GM12801 (cell line): ENCODE data around the gene SLC25A33.

Source experiments
- TF ChIP-seq, protein P1 (sequence below): IDR thresholded peaks from one replicate; pipeline ENCODE4 v1.5.1; 2011; ENCODE audit warnings: control low read depth; ENCODE audit not compliant: insufficient read length; ENCODE audit errors: extremely low read depth

SLC25A33 gene

DNA sequence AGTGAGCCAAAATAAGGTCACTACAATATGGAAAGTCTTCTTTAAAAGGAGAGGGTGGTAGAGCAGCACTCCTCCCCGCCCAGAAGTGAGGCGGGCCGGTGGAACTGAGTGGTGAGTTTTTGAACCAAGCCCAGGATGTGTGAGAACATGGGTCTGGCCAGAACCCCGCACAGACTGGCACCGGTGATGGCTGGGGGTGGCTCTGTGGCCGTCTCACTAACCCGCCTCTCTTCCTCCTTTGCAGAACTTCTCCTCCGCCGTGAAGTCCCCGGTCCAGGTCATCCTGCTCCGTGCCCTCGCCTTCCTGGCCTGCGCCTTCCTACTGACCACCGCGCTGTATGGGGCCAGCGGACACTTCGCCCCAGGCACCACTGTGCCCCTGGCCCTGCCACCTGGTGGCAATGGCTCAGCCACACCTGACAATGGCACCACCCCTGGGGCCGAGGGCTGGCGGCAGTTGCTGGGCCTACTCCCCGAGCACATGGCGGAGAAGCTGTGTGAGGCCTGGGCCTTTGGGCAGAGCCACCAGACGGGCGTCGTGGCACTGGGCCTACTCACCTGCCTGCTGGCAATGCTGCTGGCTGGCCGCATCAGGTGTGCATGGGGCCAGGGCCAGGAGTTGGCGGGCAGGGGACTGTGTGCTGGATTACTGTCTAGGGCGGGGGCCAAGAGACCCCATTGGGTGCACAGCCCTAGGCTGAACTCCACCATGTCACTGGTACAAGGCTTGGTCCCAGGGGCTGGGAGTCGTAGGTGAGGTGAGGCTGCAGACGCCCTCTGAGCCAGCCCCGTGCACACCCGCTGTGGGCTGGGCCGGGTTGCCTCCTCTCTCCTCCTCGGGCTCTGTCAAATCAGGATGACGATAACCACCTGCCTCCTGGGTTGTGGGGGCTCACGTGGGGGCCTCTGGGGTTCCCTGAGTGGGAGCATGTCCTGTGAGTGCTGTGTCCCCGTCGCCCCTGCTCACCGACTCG is 61.9 kb downstream of the SLC25A33 start:
- TF ChIP-seq, protein P1, sequence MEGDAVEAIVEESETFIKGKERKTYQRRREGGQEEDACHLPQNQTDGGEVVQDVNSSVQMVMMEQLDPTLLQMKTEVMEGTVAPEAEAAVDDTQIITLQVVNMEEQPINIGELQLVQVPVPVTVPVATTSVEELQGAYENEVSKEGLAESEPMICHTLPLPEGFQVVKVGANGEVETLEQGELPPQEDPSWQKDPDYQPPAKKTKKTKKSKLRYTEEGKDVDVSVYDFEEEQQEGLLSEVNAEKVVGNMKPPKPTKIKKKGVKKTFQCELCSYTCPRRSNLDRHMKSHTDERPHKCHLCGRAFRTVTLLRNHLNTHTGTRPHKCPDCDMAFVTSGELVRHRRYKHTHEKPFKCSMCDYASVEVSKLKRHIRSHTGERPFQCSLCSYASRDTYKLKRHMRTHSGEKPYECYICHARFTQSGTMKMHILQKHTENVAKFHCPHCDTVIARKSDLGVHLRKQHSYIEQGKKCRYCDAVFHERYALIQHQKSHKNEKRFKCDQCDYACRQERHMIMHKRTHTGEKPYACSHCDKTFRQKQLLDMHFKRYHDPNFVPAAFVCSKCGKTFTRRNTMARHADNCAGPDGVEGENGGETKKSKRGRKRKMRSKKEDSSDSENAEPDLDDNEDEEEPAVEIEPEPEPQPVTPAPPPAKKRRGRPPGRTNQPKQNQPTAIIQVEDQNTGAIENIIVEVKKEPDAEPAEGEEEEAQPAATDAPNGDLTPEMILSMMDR, result no peak

DNA sequence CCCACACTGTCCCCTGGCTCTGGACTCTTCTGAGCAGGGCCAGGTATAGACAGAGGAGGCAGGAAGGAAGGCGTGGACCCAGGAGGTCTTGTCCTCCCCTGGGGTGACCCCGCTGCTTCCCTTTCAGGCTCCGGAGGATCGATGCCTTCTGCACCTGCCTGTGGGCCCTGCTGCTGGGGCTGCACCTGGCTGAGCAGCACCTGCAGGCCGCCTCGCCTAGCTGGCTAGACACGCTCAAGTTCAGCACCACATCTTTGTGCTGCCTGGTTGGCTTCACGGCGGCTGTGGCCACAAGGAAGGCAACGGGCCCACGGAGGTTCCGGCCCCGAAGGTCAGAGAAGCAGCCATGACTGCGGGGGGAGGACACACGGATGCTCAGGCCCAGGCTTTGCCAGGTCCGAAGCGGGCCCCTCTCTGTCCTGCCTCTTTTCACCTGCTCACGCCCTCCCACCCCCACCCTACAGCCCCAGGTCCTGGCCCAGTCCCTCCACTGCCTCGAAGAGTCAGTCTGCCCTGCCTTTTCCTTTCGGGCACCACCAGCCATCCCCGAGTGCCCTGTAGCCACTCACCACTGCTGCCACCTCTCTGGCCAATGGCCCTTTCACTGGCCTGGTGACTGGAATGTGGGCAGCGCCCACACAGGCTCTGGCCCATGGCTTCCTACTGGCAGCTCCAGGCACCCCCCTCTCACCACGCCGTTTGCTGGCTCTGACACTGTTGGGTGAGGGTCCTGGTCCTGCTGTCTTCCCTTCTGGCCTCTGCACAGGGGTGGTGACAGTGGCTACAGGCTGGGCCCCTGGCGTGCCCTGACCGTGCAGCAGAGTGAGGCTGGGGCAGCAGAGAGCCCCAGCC is 62.9 kb downstream of the SLC25A33 start:
- TF ChIP-seq, protein P1, result no peak

DNA sequence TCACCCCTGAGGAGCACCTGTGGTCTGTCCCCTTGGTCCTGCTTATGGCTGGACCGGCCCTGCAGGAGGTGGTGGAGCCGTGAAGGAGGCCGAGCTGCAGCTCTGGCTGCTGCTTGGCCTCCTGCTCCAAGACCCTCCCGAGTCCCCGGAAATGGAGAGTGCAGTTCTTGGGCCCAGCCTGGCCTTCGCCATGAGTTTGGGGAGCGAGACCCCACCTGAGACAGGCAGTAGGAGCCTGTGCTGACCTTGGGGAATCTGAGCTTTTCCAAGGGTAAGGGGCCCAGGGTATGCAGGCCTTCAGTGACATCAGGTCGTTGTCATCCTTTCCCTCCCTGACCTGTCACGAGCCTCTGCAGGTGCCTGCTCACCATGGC is 63.5 kb downstream of the SLC25A33 start:
- TF ChIP-seq, protein P1, result no peak

DNA sequence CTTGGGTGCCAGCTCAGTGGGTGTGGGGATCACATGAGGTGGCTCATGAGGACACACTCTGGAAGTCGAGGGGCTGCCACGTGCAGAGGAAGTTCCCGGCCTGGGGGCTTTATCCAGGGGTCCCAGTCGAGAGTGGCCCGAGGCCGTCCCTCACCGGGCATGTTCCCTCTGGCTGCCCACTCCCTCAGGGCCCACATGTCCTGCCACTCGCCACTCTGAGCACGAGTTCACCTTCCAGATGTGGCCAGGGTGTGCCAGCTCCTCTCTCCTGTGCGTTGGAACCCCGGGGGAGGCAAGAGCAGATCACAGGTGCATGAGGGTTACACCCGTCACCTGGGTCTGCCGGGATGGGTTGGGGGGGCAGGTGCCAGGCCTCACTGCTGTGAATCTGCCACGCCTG is 64.0 kb downstream of the SLC25A33 start:
- TF ChIP-seq, protein P1, result no peak

DNA sequence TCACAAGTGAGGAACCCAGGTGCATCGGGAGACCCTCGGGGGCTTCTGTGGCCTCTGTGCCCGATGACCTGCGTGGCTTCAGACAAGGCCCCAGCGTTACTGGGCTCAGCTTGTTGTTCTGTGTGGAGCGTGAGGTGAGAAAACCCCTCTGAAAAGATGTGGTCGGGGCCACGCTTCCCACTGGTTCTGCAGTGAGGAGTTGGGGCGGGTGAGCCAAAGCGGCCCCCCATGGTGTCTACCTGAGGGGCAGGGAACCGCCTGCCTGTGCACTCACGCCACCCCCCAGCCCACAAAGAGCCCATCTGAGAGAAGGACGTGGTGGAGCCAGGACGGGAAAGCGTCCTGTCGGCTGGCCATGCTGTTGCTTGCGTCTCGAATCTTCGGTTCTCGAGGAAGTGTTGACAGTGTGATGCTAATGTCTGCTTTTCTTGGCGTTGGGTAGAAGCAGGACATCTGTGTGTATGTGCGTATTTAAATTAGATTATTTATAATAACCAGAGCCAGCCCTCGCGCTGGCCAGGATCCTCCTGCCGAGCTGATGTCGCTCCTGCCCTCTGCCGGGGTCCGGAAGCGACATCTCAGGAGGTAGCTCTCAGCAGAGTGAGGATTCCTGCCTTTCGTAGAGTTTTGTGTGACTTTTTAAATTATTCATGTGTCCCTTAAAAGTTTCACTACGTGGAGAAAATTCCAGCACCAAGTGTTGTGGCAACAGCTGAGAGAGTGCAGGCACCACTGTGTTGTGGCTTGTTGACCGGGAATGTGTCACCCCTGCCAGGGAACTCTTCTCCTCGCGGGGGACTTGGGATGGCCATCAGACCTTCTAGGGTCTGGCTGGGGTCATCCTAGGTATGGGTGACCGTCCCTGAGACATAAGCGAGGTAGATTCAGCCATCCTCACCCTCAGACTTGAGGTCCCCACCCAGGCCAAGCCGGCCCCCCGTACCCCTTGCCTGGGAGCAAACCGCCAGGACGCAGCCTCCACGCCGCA is 64.8 kb downstream of the SLC25A33 start:
- TF ChIP-seq, protein P1, result no peak

DNA sequence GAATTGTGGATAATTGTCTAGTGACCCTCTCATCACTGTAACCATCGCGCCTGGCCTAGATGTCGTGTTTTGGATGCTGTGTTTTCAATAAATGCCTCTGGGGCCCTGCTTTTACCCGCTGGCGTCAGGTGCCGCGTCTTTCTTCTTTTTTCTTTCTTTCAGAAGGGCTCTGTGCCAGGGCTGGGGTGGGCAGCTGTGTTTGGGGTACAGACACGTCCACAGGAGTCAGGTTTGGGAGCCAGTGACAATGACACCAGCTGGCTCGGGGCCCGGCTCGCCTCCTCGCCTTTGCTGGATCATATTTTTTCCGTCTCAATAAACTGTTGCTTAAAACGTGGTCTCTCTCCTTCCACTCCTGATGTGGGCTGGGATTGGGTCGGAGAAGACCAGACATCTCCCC is 65.6 kb downstream of the SLC25A33 start:
- TF ChIP-seq, protein P1, result no peak
